HUES48 (cell line): ENCODE data around the gene VGLL4.
A peak's percentile ranks its signal among the peaks of the same experiment; 100 is the strongest.
"Not testable (repeated sequence)": the region's sequence is repeated elsewhere in the genome, so short reads cannot be mapped to it uniquely, and the experiment has no call there.

Experiments used
- H3K27ac ChIP-seq: one replicate; pipeline ENCODE4 v1.7.0; 2013; ENCODE audit warnings: low read depth, low read length, inconsistent platforms
- H3K27me3 ChIP-seq: 2 replicates; pipeline ENCODE4 v1.6.1; 2013; ENCODE audit warnings: mild to moderate bottlenecking, low read length; ENCODE audit not compliant: control insufficient read depth, insufficient read depth
- H3K36me3 ChIP-seq: 2 replicates; pipeline ENCODE4 v1.6.1; 2013; ENCODE audit warnings: low read length; ENCODE audit not compliant: control insufficient read depth, insufficient read depth
- H3K4me1 ChIP-seq: 2 replicates; pipeline ENCODE4 v1.6.1; 2013; ENCODE audit warnings: mild to moderate bottlenecking, low read length; ENCODE audit not compliant: control insufficient read depth, insufficient read depth
- H3K4me3 ChIP-seq: 2 replicates; pipeline ENCODE4 v1.5.1; 2013; ENCODE audit warnings: mild to moderate bottlenecking, low read depth, low read length
- H3K9ac ChIP-seq: 2 replicates; pipeline ENCODE4 v1.6.1; 2013; ENCODE audit warnings: mild to moderate bottlenecking, low read depth, low read length, moderate library complexity
- H3K9me3 ChIP-seq: 2 replicates; pipeline ENCODE4 v1.6.1; 2013; ENCODE audit warnings: low read length; ENCODE audit not compliant: control insufficient read depth, insufficient read depth

The VGLL4 gene

GRCh38 chr3:11522398-11522715, 121.4 kb downstream of the VGLL4 start:
- Histone ChIP-seq H3K9me3 (no peaks in the 10 kb centered on the region), H3K27me3 (no peaks in the 10 kb centered on the region), H3K36me3 (no peaks in the 10 kb centered on the region), H3K27ac (no peak overlapping the region), H3K4me1 (peaks cover 6% of the 10 kb centered on the region; the same call in 1 of the 2 replicates), H3K9ac (no peak overlapping the region), H3K4me3 (no peak overlapping the region)

- no peaks in the 10 kb centered on the region for H3K9me3 ChIP-seq
- no peaks in the 10 kb centered on the region for H3K36me3 ChIP-seq
- no peak overlapping the region for H3K27ac ChIP-seq
- H3K27me3 ChIP-seq, result no peaks in the 10 kb centered on the region
- no peak overlapping the region for H3K4me3 ChIP-seq
- peaks cover 6% of the 10 kb centered on the region; the same call in 1 of the 2 replicates for H3K4me1 ChIP-seq
- no peak overlapping the region for H3K9ac ChIP-seq
Measured at GRCh38 chr3:11521167-11521566, 122.5 kb downstream of the VGLL4 start.

- Histone ChIP-seq H3K27ac (no peak overlapping the region), H3K4me1 (no peaks in the 10 kb centered on the region), H3K27me3 (no peaks in the 10 kb centered on the region), H3K9ac (no peak overlapping the region), H3K9me3 (no peaks in the 10 kb centered on the region), H3K36me3 (no peaks in the 10 kb centered on the region), H3K4me3 (no peak overlapping the region)
Measured at GRCh38 chr3:11517601-11518000, 126.1 kb downstream of the VGLL4 start.

- no peak overlapping the region for H3K9ac ChIP-seq
Measured at GRCh38 chr3:11514191-11514821, 129.4 kb downstream of the VGLL4 start.

GRCh38 chr3:11513817-11514135, 129.9 kb downstream of the VGLL4 start:
- no peaks in the 10 kb centered on the region for H3K36me3 ChIP-seq
- H3K27ac ChIP-seq, result no peak overlapping the region
- H3K9ac ChIP-seq, result no peak overlapping the region
- no peaks in the 10 kb centered on the region for H3K27me3 ChIP-seq
- peaks cover 16% of the 10 kb centered on the region for H3K4me1 ChIP-seq
- H3K4me3 ChIP-seq, result no peak overlapping the region
- no peaks in the 10 kb centered on the region for H3K9me3 ChIP-seq

More at GRCh38 chr3:11514191-11514821, 129.4 kb downstream of the VGLL4 start:
- H3K4me1 ChIP-seq, result peaks cover 10% of the 10 kb centered on the region
- H3K27me3 ChIP-seq, result no peaks in the 10 kb centered on the region
- H3K9me3 ChIP-seq, result no peaks in the 10 kb centered on the region
- H3K36me3 ChIP-seq, result no peaks in the 10 kb centered on the region
- H3K27ac ChIP-seq, result no peak overlapping the region
- H3K4me3 ChIP-seq, result no peak overlapping the region

GRCh38 chr3:11513125-11513816, 130.4 kb downstream of the VGLL4 start:
- H3K36me3 ChIP-seq, H3K27me3 ChIP-seq, H3K27ac ChIP-seq, H3K9ac ChIP-seq, H3K9me3 ChIP-seq, H3K4me3 ChIP-seq: not testable (repeated sequence)
- peaks cover 21% of the 10 kb centered on the region for H3K4me1 ChIP-seq

- H3K27ac ChIP-seq, H3K9me3 ChIP-seq, H3K9ac ChIP-seq, H3K27me3 ChIP-seq, H3K4me3 ChIP-seq, H3K36me3 ChIP-seq: not testable (repeated sequence)
- H3K4me1 ChIP-seq, result peaks cover 21% of the 10 kb centered on the region
Measured at GRCh38 chr3:11511606-11512005, 132.1 kb downstream of the VGLL4 start.

- no peaks in the 10 kb centered on the region for H3K9me3 ChIP-seq
- no peak overlapping the region for H3K27ac ChIP-seq
- H3K27me3 ChIP-seq, result no peaks in the 10 kb centered on the region
- no peak overlapping the region for H3K9ac ChIP-seq
- H3K36me3 ChIP-seq, result no peaks in the 10 kb centered on the region
- no peak overlapping the region for H3K4me3 ChIP-seq
- H3K4me1 ChIP-seq, result peaks cover 21% of the 10 kb centered on the region
Measured at GRCh38 chr3:11510356-11510755, 133.4 kb downstream of the VGLL4 start.

GRCh38 chr3:11510001-11510340, 133.7 kb downstream of the VGLL4 start:
- Histone ChIP-seq H3K27ac (peak overlapping the region; percentile 26), H3K4me3 (no peak overlapping the region), H3K27me3 (no peaks in the 10 kb centered on the region), H3K9ac (no peak overlapping the region), H3K9me3 (no peaks in the 10 kb centered on the region), H3K4me1 (peaks cover 21% of the 10 kb centered on the region), H3K36me3 (no peaks in the 10 kb centered on the region)

- H3K9ac ChIP-seq, result no peak overlapping the region
- no peak overlapping the region for H3K4me3 ChIP-seq
- H3K36me3 ChIP-seq, result no peaks in the 10 kb centered on the region
- no peaks in the 10 kb centered on the region for H3K9me3 ChIP-seq
- H3K27ac ChIP-seq, result peak overlapping the region; percentile 69
- H3K27me3 ChIP-seq, result no peaks in the 10 kb centered on the region
- peaks cover 21% of the 10 kb centered on the region for H3K4me1 ChIP-seq
Measured at GRCh38 chr3:11509173-11510000, 134.3 kb downstream of the VGLL4 start.
